Pancreas (tissue), 10 donors: ENCODE measurements around the gene SPATC1L. TPM values are rescaled to one million over a fixed set of nuclear protein-coding genes. Genes with fewer than 3 reads are reported as not detected.

Experiments
- ATAC-seq, 4 donors: fragments of 200-7000 bp; cut with Tn5 transposase; one replicate each; pipeline versions ENCODE4 v1.8.0 to v1.9.1; 2020; ENCODE audit warnings: mild to moderate bottlenecking in 4 of 4, moderate library complexity in 4 of 4
- DNase-seq, 6 donors: peaks; one replicate each; pipeline ENCODE4 v3.0.0-alpha.2; 2020
- FAIRE-seq: peaks from 2 replicates; lab custom pipeline; 2012; peaks lifted over from hg19 to GRCh38; lab: Jason Lieb, UNC
- H3K27ac ChIP-seq, 4 donors: fragments of 200-600 bp; sonication (generic); 1 replicate in 3 of 4; 2 replicates in 1 of 4; pipeline versions ENCODE4 v1.5.0 to v1.8.0; 2020
- H3K27me3 ChIP-seq, 4 donors: fragments of 200-600 bp; one replicate each; pipeline ENCODE4 v1.8.0; 2021
- H3K36me3 ChIP-seq, 3 donors: fragments of 200-600 bp; sonication (generic) in 1 of 3; one replicate each; pipeline versions ENCODE4 v1.5.0 to v1.8.0; 2020 to 2021
- H3K4me1 ChIP-seq, 3 donors: fragments of 200-600 bp; one replicate each; pipeline ENCODE4 v1.8.0; 2021
- H3K4me3 ChIP-seq, 4 donors: fragments of 200-600 bp; sonication (generic) in 2 of 4; one replicate each; pipeline versions ENCODE4 v1.5.0 to v1.8.0; 2020 to 2021
- H3K9me3 ChIP-seq, 4 donors: fragments of 200-600 bp; one replicate each; pipeline ENCODE4 v1.8.0; 2021
- WGBS, 2 donors: extraction: QIAGEN DNeasy Blood & Tissue Kit; methylation state at CpG; one replicate each; pipeline ENCODE4 v1.1.7; 2013; 5-methylcytosine and 5-hydroxymethylcytosine counted together
- intact Hi-C, 3 donors: fragments of 100-400 bp; cut with DNase I; formaldehyde crosslinking; loops; one replicate each; pipeline versions ENCODE4 v1.11.1 to v1.14.2; 2022
- polyA plus RNA-seq, 2 donors: library from polyadenylated mRNA; stranded (reverse); fragments of 200-250 nt; gene quantifications; one replicate each; pipeline ENCODE4 v1.2.3, GENCODE V29; 2013
- total RNA-seq, 6 donors: library from RNA; stranded (reverse); fragmentation: NEBNext Ultra II Directional in 4 of 6; extraction: Animal tissue kit (Norgen Biotek cat#: 25700) in 4 of 6; gene quantifications; one replicate each; pipeline versions ENCODE4 v1.2.1 to v1.2.4, GENCODE V29; 2021 to 2023
- TF ChIP-seq, protein P1 (sequence below), 4 donors: fragments of 200-600 bp; sonication (generic) in 3 of 4; IDR thresholded peaks; one replicate each; pipeline versions ENCODE4 v1.5.0 to v1.8.0; 2021; ENCODE audit warnings: antibody characterized with exemption in 4 of 4
- donor health status: healthy with polysubstance abuse.
- donor health status: DM: no; HTN: no; CAD: no; lungs with moderate emphysema.
- donor health status: DM: no; HTN: no; CAD: no.
- donor health status: control.
- donor health status: control.
- donor health status: Bipolar disorder and iron deficiency.
- donor health status: DM: yes; HTN: yes; CAD: no.
- donor health status: DM: no; HTN: no; CAD: no.
- donor health status: DM: no; HTN: no; CAD: no.
- donor health status: DM: yes; HTN: yes; CAD: no.

The SPATC1L gene
- total and polyA plus RNA-seq, 8 donors, result 3.1 to 26.9 (median 6.5) TPM

DNA sequence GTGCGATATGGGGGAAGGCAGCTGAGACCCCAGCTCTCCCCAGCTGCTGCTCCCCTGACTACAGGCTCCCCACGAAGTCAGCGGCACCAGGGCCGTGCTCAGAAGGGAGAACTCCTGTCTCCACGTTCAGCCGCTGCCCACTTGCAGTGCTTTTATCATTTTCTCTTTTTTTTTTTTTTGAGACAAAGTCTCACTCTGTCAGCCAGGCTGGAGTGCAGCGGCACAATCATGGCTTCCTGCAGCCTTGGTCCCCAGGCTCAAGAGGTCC is 27.9 kb downstream of the SPATC1L start:
- WGBS, 2 donors, result 84 to 89% methylated on average over 7 of the region's 7 CpGs
- peak in 2 of 6 donors; percentile 5 to 29 for DNase-seq
- FAIRE-seq, result no peak
- Histone ChIP-seq H3K36me3 (no peaks in the 10 kb centered on the region), H3K9me3 (no peaks in the 10 kb centered on the region), H3K27me3 (no peaks in the 10 kb centered on the region), H3K27ac (no peak overlapping the region), H3K4me1 (peaks cover 0 to 4% (median 0%) of the 10 kb centered on the region in 3 donors), H3K4me3 (no peak overlapping the region)
- ATAC-seq, result no peak
- TF ChIP-seq, protein P1, sequence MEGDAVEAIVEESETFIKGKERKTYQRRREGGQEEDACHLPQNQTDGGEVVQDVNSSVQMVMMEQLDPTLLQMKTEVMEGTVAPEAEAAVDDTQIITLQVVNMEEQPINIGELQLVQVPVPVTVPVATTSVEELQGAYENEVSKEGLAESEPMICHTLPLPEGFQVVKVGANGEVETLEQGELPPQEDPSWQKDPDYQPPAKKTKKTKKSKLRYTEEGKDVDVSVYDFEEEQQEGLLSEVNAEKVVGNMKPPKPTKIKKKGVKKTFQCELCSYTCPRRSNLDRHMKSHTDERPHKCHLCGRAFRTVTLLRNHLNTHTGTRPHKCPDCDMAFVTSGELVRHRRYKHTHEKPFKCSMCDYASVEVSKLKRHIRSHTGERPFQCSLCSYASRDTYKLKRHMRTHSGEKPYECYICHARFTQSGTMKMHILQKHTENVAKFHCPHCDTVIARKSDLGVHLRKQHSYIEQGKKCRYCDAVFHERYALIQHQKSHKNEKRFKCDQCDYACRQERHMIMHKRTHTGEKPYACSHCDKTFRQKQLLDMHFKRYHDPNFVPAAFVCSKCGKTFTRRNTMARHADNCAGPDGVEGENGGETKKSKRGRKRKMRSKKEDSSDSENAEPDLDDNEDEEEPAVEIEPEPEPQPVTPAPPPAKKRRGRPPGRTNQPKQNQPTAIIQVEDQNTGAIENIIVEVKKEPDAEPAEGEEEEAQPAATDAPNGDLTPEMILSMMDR (IDR thresholded peaks at IDR 0.05), result no peak
- intact Hi-C loops, result no loop called here

DNA sequence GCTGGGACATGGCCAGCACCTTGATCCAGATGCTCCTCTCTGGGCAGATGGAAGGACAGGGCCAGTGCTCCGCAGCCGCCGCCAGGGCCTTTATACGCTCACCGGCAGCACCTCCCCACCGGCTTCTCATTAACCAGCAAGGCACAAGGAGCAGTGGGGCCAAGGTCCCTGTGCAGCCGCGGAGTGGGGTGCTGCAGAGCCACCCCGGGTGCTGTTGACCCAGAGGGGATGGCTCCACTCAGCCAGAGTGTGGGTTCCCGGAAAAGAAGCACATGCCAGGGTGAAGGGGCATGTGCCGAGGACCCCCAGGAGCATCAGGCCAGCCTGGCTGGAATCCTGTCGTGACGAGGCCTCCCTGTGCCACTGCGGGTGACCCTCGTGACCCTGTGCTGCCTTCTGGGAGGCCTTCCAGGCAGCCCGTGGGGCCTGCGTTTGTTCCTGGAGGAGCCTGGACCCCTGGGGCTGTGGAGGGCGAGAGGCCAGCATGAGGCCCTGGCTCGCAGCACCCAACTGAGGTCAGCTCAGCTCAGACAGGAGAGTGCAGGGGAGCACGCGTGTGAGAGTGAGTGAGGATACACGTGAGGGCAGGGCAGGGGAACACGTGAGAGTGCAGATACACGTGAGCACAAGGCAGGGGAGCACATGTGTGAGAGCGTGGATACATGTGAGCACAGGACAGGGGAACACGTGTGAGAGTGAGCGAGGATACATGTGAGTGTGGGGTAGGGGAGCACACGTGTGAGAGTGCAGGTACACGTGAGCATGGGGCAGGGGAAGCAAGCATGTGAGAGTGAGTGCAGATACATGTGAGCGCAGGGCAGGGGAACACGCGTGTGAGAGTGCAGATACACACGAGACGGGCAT is 28.5 kb downstream of the SPATC1L start, which contains the start of gene FTCD:
Gene FTCD (minus strand): TSS at position 66 of the 864 bp plus-strand sequence. CDS start 56 bp downstream, at position 10.
- Histone ChIP-seq H3K27ac (no peak within 1 kb of the TSS), H3K4me1 (peaks cover 0 to 4% (median 0%) of the 10 kb centered on the region in 3 donors), H3K36me3 (no peaks in the 10 kb centered on the region), H3K27me3 (no peaks in the 10 kb centered on the region), H3K4me3 (no peak within 1 kb of the TSS), H3K9me3 (no peaks in the 10 kb centered on the region)
- DNase-seq, result peak in 4 of 6 donors; percentile 9 to 54 (median 12)
- 70 to 82% methylated on average over 34 of the region's 34 CpGs for WGBS, 2 donors
- intact Hi-C loops, result no loop called here
- no peak for ATAC-seq
- TF ChIP-seq, protein P1 (IDR thresholded peaks at IDR 0.05), result no peak
- no peak for FAIRE-seq

DNA sequence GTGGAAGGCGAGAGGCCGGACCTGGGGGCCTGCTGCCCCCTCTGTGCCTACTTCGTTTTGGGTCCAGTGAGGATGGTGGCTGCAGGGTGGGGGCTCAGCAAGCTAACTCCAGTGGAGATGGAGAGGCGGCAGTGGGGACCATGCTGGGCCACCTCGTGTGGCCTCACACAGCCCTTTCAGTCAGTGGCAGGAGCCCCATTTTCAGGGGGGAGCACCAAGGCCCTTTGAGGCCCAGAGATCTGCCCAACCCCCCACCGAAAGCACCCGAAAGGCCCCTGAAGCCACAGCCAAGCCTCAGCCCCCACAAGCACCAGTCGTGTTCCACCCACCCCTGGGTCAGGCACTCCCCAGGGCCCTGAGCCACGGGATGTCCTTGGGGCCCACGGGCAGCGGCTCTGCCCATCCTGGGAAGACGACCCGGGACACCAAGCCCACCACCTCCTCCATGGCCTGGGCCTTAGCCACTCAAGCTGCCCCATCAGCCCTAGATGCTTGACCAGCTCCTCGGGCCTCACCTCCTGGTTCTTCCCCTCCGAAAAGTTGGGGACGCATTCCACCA is 29.2 kb downstream of the SPATC1L start:
- no peak overlapping the region for H3K4me3 ChIP-seq
- intact Hi-C loops, result no loop called here
- TF ChIP-seq, protein P1 (IDR thresholded peaks at IDR 0.05), result no peak
- ATAC-seq (no peak), FAIRE-seq (no peak), DNase-seq (peak in 4 of 6 donors; percentile 11 to 57 (median 22))
- H3K27ac ChIP-seq, result no peak overlapping the region
- H3K36me3 ChIP-seq, result no peaks in the 10 kb centered on the region
- H3K27me3 ChIP-seq, result no peaks in the 10 kb centered on the region
- no peaks in the 10 kb centered on the region for H3K9me3 ChIP-seq
- WGBS, 2 donors, result 75 to 84% methylated on average over 16 of the region's 16 CpGs
- H3K4me1 ChIP-seq, result peaks cover 0 to 4% (median 0%) of the 10 kb centered on the region in 3 donors

DNA sequence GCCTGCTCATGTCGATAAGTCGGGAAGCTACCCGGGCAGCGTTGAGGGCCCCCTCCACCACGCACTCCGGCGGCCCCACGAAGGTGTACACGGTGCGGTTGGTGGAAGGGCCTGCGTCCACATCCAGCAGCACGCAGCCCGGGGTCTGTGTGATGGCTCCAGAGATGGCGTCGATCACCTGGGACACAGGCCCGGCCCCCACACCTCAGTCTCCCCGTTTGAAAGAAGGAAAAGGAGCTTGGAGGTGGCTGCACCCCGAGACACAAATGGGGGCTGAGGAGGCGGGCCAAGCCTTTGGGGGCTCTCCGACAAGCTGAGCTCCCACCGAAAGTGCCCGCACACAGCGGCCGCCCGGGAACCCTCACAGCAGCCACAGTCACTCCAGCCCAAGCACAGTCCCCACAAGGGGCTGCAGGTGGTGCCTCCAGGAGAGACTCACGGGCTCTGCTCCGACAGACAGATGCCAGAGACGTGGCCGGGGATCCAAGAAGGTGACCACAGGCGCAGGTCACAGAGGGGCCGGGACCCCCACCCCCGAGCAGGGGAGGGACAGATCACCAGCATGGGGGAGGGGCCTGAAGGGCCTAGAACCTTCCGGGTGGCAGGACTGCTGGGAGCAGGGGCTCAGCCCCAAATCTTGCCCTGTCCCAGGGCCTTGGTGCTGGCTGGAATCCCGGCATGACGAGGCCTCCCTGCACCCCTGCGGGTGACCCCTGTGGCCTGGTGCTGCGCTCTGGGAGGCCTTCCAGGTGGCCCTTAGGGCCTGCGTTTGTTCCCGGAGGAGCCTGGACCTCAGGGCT is 29.9 kb downstream of the SPATC1L start:
- no peak overlapping the region for H3K4me3 ChIP-seq
- intact Hi-C loops, result no loop called here
- no peak for FAIRE-seq

More for the DNA sequence above, 29.9 kb downstream of the SPATC1L start:
- Histone ChIP-seq H3K36me3 (no peaks in the 10 kb centered on the region), H3K4me1 (peaks cover 0 to 4% (median 0%) of the 10 kb centered on the region in 3 donors), H3K27me3 (no peaks in the 10 kb centered on the region), H3K27ac (no peak overlapping the region), H3K9me3 (no peaks in the 10 kb centered on the region)
- ATAC-seq, result no peak
- 85 to 91% methylated on average over 34 to 39 of the region's 39 CpGs for WGBS, 2 donors
- DNase-seq, result peak in 5 of 6 donors; percentile 2 to 55 (median 13)
- TF ChIP-seq, protein P1 (IDR thresholded peaks at IDR 0.05), result no peak
